ENCODE results near the gene CCNT2.

DNA sequence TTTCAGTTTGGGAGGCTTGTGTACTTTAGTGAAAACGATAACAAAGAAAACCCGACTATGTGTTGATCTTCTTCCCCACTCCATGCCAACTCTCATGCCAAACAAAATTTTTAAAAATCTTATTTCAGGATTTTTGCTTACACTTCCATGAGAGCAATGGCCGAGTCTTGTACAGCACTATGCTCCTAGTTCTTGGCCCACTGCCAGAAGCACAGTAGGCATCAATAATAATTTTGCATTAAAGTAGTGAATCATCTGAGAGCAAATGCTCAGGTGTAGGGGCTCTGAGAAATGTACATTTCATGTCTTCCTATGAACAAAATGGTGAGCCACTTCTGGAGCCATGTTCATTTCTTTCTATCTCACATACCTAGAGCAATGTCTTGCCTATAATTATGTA lies 66.4 kb downstream of the CCNT2 start:
- no peak for TF ChIP-seq GATA3 (IDR thresholded peaks at IDR 0.05; ENCODE audit: low read depth, low read length)
- no peak for TF ChIP-seq GATA2 (IDR thresholded peaks at IDR 0.05; ENCODE audit: low read depth, low read length)
